Measurements from ENCODE around the gene SYNPR.

- TF ChIP-seq CTCF (conservative IDR thresholded peaks at IDR 0.05; ENCODE audit: low read length): no peak
- TF ChIP-seq EZH2phosphoT487 (IDR thresholded peaks at IDR 0.05; ENCODE audit: borderline replicate concordance, low read depth, low read length): no peak
Measured at GRCh38 chr3:63274359-63274758, 3.7 kb upstream of the SYNPR start.

Measured in OCI-LY7 (cell line).